Endodermal cell (in vitro differentiated cells): Measurements from ENCODE around the gene CYP26B1. TPM values are rescaled to one million over a fixed set of nuclear protein-coding genes. Genes with fewer than 3 reads are reported as not detected.

Experiments
- DNase-seq: peaks from one replicate; pipeline ENCODE4 v3.0.0-alpha.2; 2017
- H3K27ac ChIP-seq: 2 replicates; pipeline ENCODE4 v1.5.1; 2013; ENCODE audit warnings: mild to moderate bottlenecking, low read depth, low read length, moderate library complexity
- H3K27me3 ChIP-seq: 2 replicates; pipeline ENCODE4 v1.6.1; 2013; ENCODE audit warnings: mild to moderate bottlenecking, low read length, moderate library complexity; ENCODE audit not compliant: insufficient read depth, control insufficient read depth, poor library complexity, severe bottlenecking
- H3K36me3 ChIP-seq: 2 replicates; pipeline ENCODE4 v1.7.0; 2013; ENCODE audit warnings: mild to moderate bottlenecking, low read length, moderate library complexity; ENCODE audit not compliant: control insufficient read depth, insufficient read depth
- H3K4me1 ChIP-seq: one replicate; pipeline ENCODE4 v1.7.0; 2013; ENCODE audit warnings: low read length; ENCODE audit not compliant: control insufficient read depth, insufficient read depth
- H3K4me3 ChIP-seq: 2 replicates; pipeline ENCODE4 v1.5.1; 2013; ENCODE audit warnings: mild to moderate bottlenecking, low read length, moderate library complexity
- H3K9ac ChIP-seq: 2 replicates; pipeline ENCODE4 v1.6.1; 2013; ENCODE audit warnings: mild to moderate bottlenecking, low read length, moderate library complexity; ENCODE audit not compliant: poor library complexity, severe bottlenecking; ENCODE audit errors: extremely low read depth
- H3K9me3 ChIP-seq: 2 replicates; pipeline ENCODE4 v1.6.1; 2013; ENCODE audit warnings: mild to moderate bottlenecking, low read length, moderate library complexity; ENCODE audit not compliant: control insufficient read depth
- H3K27ac Mint-ChIP-seq: 2 replicates; pipeline ENCODE4 v1.8.0; 2020; ENCODE audit warnings: mixed read lengths
- H3K27me3 Mint-ChIP-seq: 2 replicates; pipeline ENCODE4 v1.8.0; 2021; ENCODE audit warnings: mild to moderate bottlenecking, mixed read lengths; ENCODE audit not compliant: insufficient read depth
- H3K36me3 Mint-ChIP-seq: 2 replicates; pipeline ENCODE4 v1.8.0; 2020; ENCODE audit warnings: low read depth, mixed read lengths
- H3K4me1 Mint-ChIP-seq: 2 replicates; pipeline ENCODE4 v1.8.0; 2020; ENCODE audit warnings: mixed read lengths
- H3K4me3 Mint-ChIP-seq: 2 replicates; pipeline ENCODE4 v1.8.0; 2020; ENCODE audit warnings: mild to moderate bottlenecking, moderate library complexity, mixed read lengths
- H3K9me3 Mint-ChIP-seq: 2 replicates; pipeline ENCODE4 v1.8.0; 2020; ENCODE audit warnings: mild to moderate bottlenecking, mixed read lengths
- CTCF ChIP-seq: fragments of 200-600 bp; sonication (generic); conservative IDR thresholded peaks from 2 replicates; pipeline ENCODE4 v1.5.0; 2021; ENCODE audit warnings: antibody characterized with exemption, mild to moderate bottlenecking
- WGBS, 2 experiments: methylation state at CpG; one replicate each; pipeline versions ENCODE4 v1.1.5 to v1.1.7; 2013; ENCODE audit warnings: missing lambda C conversion rate in 2 of 2, mixed read lengths in 1 of 2; ENCODE audit not compliant: insufficient coverage in 1 of 2, insufficient read length in 1 of 2; 5-methylcytosine and 5-hydroxymethylcytosine counted together
- total RNA-seq, 2 donors: library from RNA; stranded (reverse); fragmentation: NEBNext Ultra II Directional in 1 of 2; extraction: Animal tissue kit (Norgen Biotek cat#: 25700) in 1 of 2; gene quantifications; 2 replicates in 1 of 2; 3 replicates in 1 of 2; pipeline ENCODE4 v1.2.1, GENCODE V29; 2021

The CYP26B1 gene
- total RNA-seq, 2 donors from 2014 or later, result 0.09 to 0.91 TPM

DNA sequence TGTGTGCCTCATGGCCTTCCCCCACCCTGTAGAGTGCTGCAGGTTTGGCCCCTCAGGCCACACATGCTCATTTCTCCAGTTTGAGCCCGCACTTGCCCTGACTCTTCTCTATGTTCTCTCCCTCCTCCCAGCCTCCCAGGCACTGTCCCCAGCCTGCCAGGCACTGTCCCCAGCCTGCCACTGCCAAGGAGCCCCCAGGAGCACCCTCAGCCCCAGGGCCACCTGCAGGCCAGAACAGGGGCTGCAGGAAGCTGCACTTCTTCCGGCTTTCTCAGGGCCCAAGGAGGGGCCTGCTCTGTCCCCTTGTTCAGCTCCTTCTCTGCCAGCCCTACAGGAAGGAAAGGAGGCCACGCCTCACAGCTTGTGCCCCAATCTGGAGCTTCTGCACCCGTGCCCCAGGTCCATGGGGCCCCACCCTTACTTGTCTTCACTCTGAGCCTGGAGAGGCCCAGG lies 31.6 kb downstream of the CYP26B1 start:
- no peaks in the 10 kb centered on the region for H3K4me1 Mint-ChIP-seq
- no peak overlapping the region for H3K27ac ChIP-seq
- no peaks in the 10 kb centered on the region for H3K36me3 Mint-ChIP-seq
- no peak overlapping the region for H3K4me3 ChIP-seq
- H3K4me3 Mint-ChIP-seq, result no peak overlapping the region
- DNase-seq, result peak; percentile 80
- peaks cover 15% of the 10 kb centered on the region for H3K9me3 Mint-ChIP-seq
- H3K27me3 ChIP-seq, result peaks cover 6% of the 10 kb centered on the region
- no peaks in the 10 kb centered on the region for H3K36me3 ChIP-seq
- H3K27me3 Mint-ChIP-seq, result peaks cover 21% of the 10 kb centered on the region
- H3K9ac ChIP-seq, result no peak overlapping the region
- no peak overlapping the region for H3K27ac Mint-ChIP-seq
- 0 to 67% methylated on average over 1 to 4 of the region's 4 CpGs for WGBS, 2 experiments
- no peaks in the 10 kb centered on the region for H3K4me1 ChIP-seq
- no peaks in the 10 kb centered on the region for H3K9me3 ChIP-seq
- TF ChIP-seq CTCF, result peak; percentile 64

DNA sequence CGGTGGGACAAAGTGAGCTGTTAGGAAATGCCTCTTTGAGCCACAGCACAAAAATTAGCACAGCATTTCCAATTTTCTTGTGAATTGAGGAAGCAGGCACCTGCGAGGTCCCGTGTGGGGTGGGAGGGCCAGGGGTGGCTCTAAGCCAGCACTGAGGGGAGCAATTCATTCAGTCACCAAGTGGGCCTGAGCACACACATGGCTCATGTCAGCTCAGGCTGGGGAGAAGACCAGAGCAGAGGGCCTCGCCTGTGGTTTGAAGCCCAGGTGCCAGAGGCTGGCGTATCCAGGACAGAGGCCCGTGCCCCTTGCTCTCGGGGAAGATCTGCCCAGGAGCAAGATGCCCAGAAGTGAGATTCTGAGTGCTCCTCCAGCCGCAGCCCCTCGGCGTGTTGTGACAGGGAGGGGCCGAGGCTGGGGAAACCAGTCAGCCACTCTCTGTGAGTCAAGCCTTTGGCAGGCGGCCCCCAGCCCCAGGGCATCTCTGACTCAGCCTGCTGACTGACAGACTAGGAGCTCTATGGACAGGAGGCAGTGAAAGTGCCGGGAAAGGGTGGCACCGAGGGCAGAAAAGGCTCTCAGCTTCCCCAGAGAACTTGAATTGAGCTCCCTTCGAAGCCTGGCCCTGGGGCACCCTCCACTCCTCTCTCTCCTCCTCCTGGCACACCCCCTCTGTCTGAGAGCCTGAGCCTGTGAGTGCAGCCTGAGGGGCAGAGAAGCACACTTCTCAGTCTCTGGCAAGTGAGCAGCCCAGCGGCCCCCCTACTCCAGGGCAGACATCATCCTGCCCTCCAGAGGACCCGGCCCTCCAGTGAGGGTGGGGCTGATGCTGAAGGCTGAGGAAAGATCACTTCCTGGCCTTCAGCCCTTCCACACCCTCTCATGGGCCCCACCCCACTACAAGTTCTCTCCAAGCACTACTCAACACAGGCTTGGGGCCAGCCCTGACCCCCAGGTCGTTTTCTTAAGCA lies 32.3 kb downstream of the CYP26B1 start:
- H3K4me1 Mint-ChIP-seq, result no peaks in the 10 kb centered on the region
- peak; percentile 77 for DNase-seq
- H3K9ac ChIP-seq, result no peak overlapping the region
- peaks cover 22% of the 10 kb centered on the region for H3K9me3 Mint-ChIP-seq
- no peak overlapping the region for H3K27ac Mint-ChIP-seq
- H3K4me3 Mint-ChIP-seq, result no peak overlapping the region
- no peaks in the 10 kb centered on the region for H3K36me3 Mint-ChIP-seq
- TF ChIP-seq CTCF, result no peak
- H3K27me3 ChIP-seq, result peaks cover 6% of the 10 kb centered on the region
- peaks cover 15% of the 10 kb centered on the region for H3K27me3 Mint-ChIP-seq
- H3K36me3 ChIP-seq, result no peaks in the 10 kb centered on the region
- H3K4me3 ChIP-seq, result no peak overlapping the region
- H3K9me3 ChIP-seq, result no peaks in the 10 kb centered on the region
- 76 to 78% methylated on average over 7 to 18 of the region's 18 CpGs for WGBS, 2 experiments
- no peaks in the 10 kb centered on the region for H3K4me1 ChIP-seq
- no peak overlapping the region for H3K27ac ChIP-seq

DNA sequence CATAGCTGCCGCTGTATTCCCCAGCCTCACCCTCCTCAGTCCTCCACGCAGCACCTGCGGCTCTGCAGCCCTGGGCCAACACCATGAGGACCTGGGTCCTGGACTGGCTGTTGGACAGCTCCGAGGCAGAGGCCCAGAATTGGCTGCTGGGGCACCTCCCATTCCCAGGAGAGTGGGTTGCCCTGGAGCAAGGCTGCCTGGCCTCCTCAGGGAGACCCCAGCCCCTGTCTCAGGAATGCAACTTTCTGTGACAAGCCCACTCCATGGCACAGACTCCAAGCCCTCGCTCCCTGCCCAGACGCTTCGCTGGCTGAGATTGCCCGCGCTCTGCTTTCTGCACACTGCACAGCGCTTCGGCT lies 33.0 kb downstream of the CYP26B1 start:
- peaks cover 24% of the 10 kb centered on the region for H3K9me3 Mint-ChIP-seq
- no peaks in the 10 kb centered on the region for H3K4me1 ChIP-seq
- no peaks in the 10 kb centered on the region for H3K36me3 Mint-ChIP-seq
- H3K4me1 Mint-ChIP-seq, result no peaks in the 10 kb centered on the region
- H3K9me3 ChIP-seq, result no peaks in the 10 kb centered on the region
- TF ChIP-seq CTCF, result no peak
- no peak overlapping the region for H3K27ac Mint-ChIP-seq
- H3K27ac ChIP-seq, result no peak overlapping the region
- no peaks in the 10 kb centered on the region for H3K36me3 ChIP-seq
- 90 to 93% methylated on average over 6 to 11 of the region's 11 CpGs for WGBS, 2 experiments
- no peak overlapping the region for H3K9ac ChIP-seq
- peaks cover 6% of the 10 kb centered on the region for H3K27me3 ChIP-seq
- H3K27me3 Mint-ChIP-seq, result peaks cover 15% of the 10 kb centered on the region
- no peak overlapping the region for H3K4me3 ChIP-seq
- DNase-seq, result peak; percentile 67
- no peak overlapping the region for H3K4me3 Mint-ChIP-seq
